Measurements from ENCODE around the gene FAM156B. TPM values are rescaled to one million over a fixed set of nuclear protein-coding genes. Genes with fewer than 3 reads are reported as not detected.

The FAM156B gene
- total and polyA plus RNA-seq, 9 of the 15 experiments (the other 6 are each of a cell fraction or from before 2014, with no cell fraction given) = 0.24 to 32.2 (median 14.2) TPM

- no peaks in the 10 kb centered on the region for H3K36me3 ChIP-seq (ENCODE audit: control insufficient read depth, insufficient read depth, low read length)
- no peak within 1 kb of the TSS for H3K27ac ChIP-seq (ENCODE audit: extremely low read depth, low read depth, low read length)
- DNase-seq (ENCODE audit: extremely low read depth in 1 of 4, low spot score in 3 of 4) (no peak), FAIRE-seq (no peak), ATAC-seq (no peak)
- H3K4me3 ChIP-seq = no peak within 1 kb of the TSS
- peak; percentile 48 to 52; a peak in 3 of 4 replicates for TF ChIP-seq NRF1 (conservative IDR thresholded peaks at IDR 0.05 in 1 of 2, IDR thresholded peaks at IDR 0.05 in 1 of 2)
- TF ChIP-seq SRSF1 (IDR thresholded peaks at IDR 0.05; ENCODE audit: low read depth, low read length) = no peak
- H3K4me2 ChIP-seq (ENCODE audit: insufficient read depth, low read length) = no peak within 1 kb of the TSS
- H3K4me1 ChIP-seq (replicated peaks in 1 of 2; ENCODE audit: control insufficient read depth in 2 of 2, insufficient read depth in 2 of 2, low read length in 2 of 2) = no peaks in the 10 kb centered on the region
- in situ Hi-C loops (cut with MboI) (no loop called here), intact Hi-C loops (cut with micrococcal nuclease) (no loop called here)
- no peak within 1 kb of the TSS for H2AFZ ChIP-seq (ENCODE audit: low read depth, low read length)
- CTCF ChIA-PET (ENCODE audit: low intra/inter-chr PET ratio) = no interaction called here
- peaks cover 0 to 7% of the 10 kb centered on the region in 2 experiments; a peak in 2 of 5 replicates for H3K27me3 ChIP-seq (ENCODE audit: control insufficient read depth in 2 of 2, insufficient read depth in 2 of 2, low read length in 2 of 2)
- no TSS peak for BruUV-seq (replicated peaks)
- WGBS (ENCODE audit: insufficient coverage, low coverage, missing lambda C conversion rate) = 17% methylated on average over 27 of the region's 35 CpGs
- no peaks in the 10 kb centered on the region for H4K20me1 ChIP-seq (replicated peaks; ENCODE audit: control insufficient read depth, insufficient read depth, low read length)
- no peak within 1 kb of the TSS for H3K9ac ChIP-seq (ENCODE audit: insufficient read depth in 1 of 2, low read depth in 2 of 2, low read length in 2 of 2)
- POLR2A ChIA-PET = no interaction called here
- no peaks in the 10 kb centered on the region for H3K79me2 ChIP-seq (ENCODE audit: control insufficient read depth, insufficient read depth, low read length)
- H3K9me1 ChIP-seq (ENCODE audit: control insufficient read depth, insufficient read depth, low read length) = no peaks in the 10 kb centered on the region
- H3K9me3 ChIP-seq (replicated peaks; ENCODE audit: control insufficient read depth, insufficient read depth, low read depth, low read length) = no peaks in the 10 kb centered on the region
Observed at GRCh38 chrX:52867610-52868348, 29.4 kb upstream of the FAM156B start, which contains the start of gene XAGE3. Gene XAGE3 (minus strand): TSS chrX:52868083. CDS start chrX:52867133, 950 bp downstream.

GRCh38 chrX:52870046-52870445 is 27.1 kb upstream of the FAM156B start:
- H2AFZ ChIP-seq (ENCODE audit: low read depth, low read length) = no peak overlapping the region
- no peak for DNase-seq (ENCODE audit: extremely low read depth in 1 of 4, low spot score in 3 of 4)
- intact Hi-C loops (cut with micrococcal nuclease) = no loop called here
- in situ Hi-C loops (cut with MboI) = no loop called here
- H3K9me1 ChIP-seq (ENCODE audit: control insufficient read depth, insufficient read depth, low read length) = no peaks in the 10 kb centered on the region
- no TSS peak for BruUV-seq (replicated peaks)
- FAIRE-seq = no peak
- H3K79me2 ChIP-seq (ENCODE audit: control insufficient read depth, insufficient read depth, low read length) = no peaks in the 10 kb centered on the region
- no peaks in the 10 kb centered on the region for H3K9me3 ChIP-seq (replicated peaks; ENCODE audit: control insufficient read depth, insufficient read depth, low read depth, low read length)
- 0% methylated on average over 1 of the region's 1 CpG for WGBS (ENCODE audit: insufficient coverage, low coverage, missing lambda C conversion rate)
- no peaks in the 10 kb centered on the region for H4K20me1 ChIP-seq (replicated peaks; ENCODE audit: control insufficient read depth, insufficient read depth, low read length)
- H3K27ac ChIP-seq (ENCODE audit: extremely low read depth, low read depth, low read length) = no peak overlapping the region
- no peaks in the 10 kb centered on the region for H3K4me1 ChIP-seq (replicated peaks in 1 of 2; ENCODE audit: control insufficient read depth in 2 of 2, insufficient read depth in 2 of 2, low read length in 2 of 2)
- no peak overlapping the region for H3K4me2 ChIP-seq (ENCODE audit: insufficient read depth, low read length)
- no peaks in the 10 kb centered on the region for H3K36me3 ChIP-seq (ENCODE audit: control insufficient read depth, insufficient read depth, low read length)
- no peak overlapping the region for H3K9ac ChIP-seq (ENCODE audit: insufficient read depth in 1 of 2, low read depth in 2 of 2, low read length in 2 of 2)
- ATAC-seq = no peak
- CTCF ChIA-PET (ENCODE audit: low intra/inter-chr PET ratio) = no interaction called here
- H3K27me3 ChIP-seq (ENCODE audit: control insufficient read depth in 2 of 2, insufficient read depth in 2 of 2, low read length in 2 of 2) = peaks cover 0 to 7% of the 10 kb centered on the region in 2 experiments; a peak in 2 of 5 replicates
- no peak overlapping the region for H3K4me3 ChIP-seq
- POLR2A ChIA-PET = no interaction called here
- no peak for TF ChIP-seq MBD1 (CRISPR knock-in tag; IDR thresholded peaks at IDR 0.05)
- no peak for TF ChIP-seq ZNF174 (CRISPR knock-in tag; IDR thresholded peaks at IDR 0.05)
- no peak for TF ChIP-seq SNRNP70 (optimal IDR thresholded peaks at IDR 0.05; ENCODE audit: low read depth, low read length)
- no peak for TF ChIP-seq ZNF398 (CRISPR knock-in tag; IDR thresholded peaks at IDR 0.05)
- no peak for TF ChIP-seq USF1 (CRISPR knock-in tag; IDR thresholded peaks at IDR 0.05)
- no peak for TF ChIP-seq ZNF197 (CRISPR knock-in tag; IDR thresholded peaks at IDR 0.05; ENCODE audit: low read depth)
